Measurements from ENCODE around the gene SLC6A8.

- no peak for TF ChIP-seq CTCF (IDR thresholded peaks at IDR 0.05)
- no peak for TF ChIP-seq POLR2A (IDR thresholded peaks at IDR 0.05)
Observed at GRCh38 chrX:153725832-153726285, 38.1 kb downstream of the SLC6A8 start.

Data from prostate gland (tissue), 2 donors.